GM21360 (cell line): ENCODE results near the gene TTN.
A peak's percentile ranks its signal among the peaks of the same experiment; 100 is the strongest.

Source experiments
- ATAC-seq: cut with Tn5 transposase; IDR thresholded peaks from one replicate; pipeline ENCODE4 v1.9.1; 2021; ENCODE audit warnings: mild to moderate bottlenecking, moderate library complexity; ENCODE audit not compliant: unreplicated experiment

Gene TTN

DNA sequence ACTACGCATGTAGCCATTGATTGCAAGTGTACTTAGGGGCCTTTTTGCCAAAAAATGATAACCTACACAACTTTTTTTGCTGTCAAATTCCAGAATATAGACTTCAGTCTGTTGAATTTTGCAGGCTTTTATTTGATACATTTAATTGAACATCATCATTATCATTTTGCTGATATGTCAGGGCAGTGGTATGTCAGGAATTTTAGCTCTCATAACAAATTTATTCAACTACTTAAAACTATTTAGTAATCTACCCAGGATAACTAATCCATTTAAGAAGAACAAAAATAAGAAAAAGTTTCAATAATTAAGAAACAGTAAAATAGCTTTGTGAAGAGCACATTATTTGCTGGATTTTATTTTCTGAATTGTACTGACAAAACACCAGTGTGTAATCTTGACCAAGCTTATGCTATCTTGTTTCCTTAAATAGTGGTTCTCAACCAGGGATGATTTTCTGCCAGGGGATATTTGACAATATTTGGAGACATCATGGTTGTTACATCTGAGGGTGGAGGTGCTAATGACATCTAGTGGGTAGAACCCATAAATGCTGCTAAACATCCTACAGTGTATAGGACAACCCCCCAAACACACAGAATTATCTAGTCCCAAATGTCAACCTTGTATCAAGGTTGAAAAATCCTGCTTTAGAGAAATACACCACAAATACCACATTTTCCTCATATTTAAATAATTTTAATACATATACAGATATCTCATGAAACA, 12.1 kb upstream of the TTN start:
- ATAC-seq, result peak; percentile 45

DNA sequence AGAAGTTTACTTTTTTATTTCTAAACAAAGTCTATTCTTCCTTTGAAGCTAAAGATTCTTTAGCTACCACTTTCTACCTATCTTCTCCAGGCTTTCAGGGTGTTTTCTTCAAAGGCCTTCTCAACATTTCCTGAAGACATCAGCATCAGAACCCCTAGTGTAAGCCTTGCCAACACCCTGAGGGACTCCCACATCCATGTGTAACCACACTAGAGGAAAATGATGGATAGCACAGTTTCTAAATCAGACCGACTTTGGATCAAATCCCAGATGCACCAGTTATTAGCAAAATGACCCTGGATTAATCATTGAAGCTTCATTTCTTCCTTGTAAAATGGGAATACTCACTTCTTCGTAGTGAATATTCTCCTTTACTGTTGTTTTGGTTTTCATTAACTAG, 4.7 kb upstream of the TTN start:
- no peak for ATAC-seq

DNA sequence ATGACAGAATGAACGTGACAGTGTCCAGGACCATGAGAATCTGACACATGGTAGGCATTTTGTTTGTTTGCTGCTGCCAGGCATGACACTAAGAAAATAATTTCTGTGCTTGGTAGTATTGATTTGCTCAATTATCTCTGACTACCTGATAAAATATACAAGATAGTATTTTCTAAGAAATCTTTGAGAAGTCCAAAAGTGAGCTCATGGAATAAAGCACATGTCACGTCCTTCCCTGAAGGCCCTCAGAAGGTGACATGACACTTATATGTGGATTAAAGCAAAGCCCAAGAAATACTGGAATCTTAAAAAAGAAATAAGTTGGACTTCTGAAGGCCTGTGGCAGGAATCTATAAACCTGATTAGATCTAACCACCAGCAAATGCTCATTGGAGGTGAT, 3.8 kb upstream of the TTN start:
- no peak for ATAC-seq

DNA sequence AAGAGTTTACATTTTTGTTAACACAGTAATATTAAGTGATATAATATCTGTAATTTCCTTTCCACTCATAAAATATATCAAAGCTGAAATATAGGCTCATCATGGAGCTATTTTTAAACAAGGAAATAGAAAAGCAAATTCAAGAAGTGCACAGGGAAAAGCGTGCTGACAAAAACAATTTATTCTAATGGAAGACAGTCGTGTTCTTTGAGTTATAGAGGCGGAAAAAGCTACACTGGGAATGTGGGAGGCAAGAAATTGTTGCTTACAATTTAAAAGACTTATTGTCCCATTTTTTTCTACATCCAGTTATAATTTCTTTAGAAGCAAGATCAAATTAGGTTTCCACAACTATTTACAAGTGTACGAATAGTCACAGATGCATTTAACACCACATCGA, 3.2 kb upstream of the TTN start:
- no peak for ATAC-seq

DNA sequence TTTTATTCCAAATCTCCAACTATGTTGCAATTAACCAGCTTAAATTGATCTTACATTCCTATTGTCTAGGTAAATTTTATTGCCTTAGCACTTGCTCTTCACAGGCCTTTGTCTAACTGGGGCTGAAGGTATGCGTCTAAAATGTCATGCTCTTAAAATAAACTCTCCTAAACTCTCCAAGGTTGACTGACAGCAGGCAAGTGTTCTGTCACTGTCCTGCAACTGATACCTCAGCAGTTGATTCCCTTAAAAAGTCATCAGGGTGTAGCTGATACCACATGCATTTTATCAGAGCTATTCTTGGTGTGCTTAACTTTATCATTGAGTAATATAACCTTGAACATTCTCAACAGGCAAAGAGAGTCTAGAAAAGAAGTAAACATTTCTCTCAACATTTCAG, 680 bp downstream of the TTN start:
- ATAC-seq, result no peak

DNA sequence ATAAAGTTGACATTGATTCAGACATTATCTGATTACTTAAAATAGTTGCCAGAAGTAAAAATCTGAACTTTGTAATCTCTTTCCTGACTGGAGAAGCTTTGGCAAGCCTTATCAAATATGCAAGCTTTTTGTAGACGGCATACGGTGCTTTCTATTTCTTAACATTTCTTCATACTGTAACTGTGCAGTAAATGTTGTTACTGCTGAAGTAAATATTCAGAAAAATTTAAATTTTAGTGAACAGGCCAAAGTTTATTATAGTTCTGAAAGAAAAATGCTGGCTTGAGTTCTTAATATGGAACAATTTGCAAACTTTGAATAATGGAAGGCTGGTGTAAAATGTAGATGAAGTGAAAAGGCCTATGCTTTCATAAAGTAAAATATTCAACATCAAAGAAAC, 1.8 kb downstream of the TTN start:
- ATAC-seq, result no peak

DNA sequence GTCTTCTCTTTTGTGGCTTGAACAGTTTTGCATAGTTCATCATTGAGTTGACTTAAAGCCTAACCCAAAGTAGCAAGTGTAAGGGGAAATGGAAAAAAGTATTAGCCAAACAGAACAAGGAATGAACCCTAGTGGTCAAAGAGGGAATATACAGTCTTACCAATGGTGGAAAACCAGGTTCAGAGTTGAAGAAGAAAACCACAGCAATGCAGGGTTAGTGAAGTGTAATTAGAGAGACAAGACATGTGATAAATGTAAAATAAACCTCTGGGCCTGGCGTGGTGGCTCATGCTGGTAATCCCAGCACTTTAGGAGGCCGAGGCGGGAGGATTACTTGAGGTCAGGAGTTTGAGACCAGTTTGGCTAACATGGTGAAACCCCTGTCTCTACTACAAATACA, 2.4 kb downstream of the TTN start:
- ATAC-seq, result no peak

DNA sequence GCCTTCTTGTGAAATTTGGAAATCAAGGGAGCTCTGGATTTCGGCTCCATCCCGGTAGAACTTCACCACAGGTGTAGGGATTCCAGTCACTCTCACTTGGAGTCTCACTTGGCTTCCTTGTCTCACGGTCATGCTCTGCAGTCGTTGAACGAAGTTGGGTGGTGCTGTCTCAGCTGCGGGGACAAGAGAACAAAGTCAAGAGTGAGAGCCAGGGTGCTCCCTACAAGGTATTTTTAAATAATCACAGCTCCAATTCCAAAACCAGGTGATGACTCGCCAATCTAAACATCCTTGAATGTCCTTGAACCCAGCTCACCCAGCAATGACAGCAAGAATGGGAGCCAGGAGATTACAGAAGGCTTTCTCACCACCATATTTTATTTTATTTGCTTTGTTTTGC, 6.7 kb downstream of the TTN start:
- no peak for ATAC-seq

DNA sequence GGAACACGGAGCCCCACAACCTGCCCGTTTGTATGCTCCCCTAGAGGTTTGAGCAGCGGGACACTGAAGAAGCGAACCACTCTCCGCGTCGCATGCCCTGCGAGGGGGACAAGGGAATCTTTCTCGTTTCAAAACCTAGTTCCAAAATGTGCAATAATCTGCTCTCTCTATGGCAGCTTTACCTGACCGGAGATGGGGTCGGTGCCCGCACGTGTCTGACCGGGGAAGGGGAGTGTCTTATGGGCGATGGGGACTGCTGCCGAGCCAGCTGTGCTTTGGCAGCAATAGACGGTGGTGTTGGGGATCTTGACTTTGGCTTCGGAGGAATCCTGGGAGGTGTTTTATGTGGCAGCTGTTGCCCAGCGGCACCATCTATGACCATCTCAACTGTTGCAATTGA, 7.9 kb downstream of the TTN start:
- no peak for ATAC-seq

DNA sequence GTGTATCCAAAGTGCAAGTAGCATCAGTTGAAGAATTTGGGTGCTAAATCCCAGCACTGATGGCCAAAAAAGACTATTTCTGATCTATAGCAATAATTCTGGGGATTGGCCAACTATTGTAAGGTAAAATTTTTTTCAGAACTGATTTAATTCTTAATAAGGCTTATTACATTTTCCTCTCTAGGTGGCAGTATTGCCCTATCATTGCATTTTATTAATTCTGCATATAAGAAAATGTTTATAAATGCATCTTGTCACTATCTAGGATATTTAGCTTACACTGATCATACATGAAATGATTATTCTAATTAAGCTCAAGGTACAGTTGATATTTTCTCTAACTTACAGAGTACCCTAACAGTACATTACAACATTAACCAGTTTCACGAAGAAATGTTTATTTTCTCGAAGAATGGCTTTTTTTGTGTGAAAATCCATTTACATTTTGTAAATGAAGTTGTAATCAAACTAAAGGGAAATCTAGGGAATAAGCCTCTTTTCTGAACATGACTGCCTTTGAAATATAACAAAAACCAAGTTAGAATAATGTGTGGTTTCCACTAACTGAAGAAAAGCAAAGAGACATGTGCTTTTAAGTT, 11.0 kb downstream of the TTN start:
- ATAC-seq, result no peak

DNA sequence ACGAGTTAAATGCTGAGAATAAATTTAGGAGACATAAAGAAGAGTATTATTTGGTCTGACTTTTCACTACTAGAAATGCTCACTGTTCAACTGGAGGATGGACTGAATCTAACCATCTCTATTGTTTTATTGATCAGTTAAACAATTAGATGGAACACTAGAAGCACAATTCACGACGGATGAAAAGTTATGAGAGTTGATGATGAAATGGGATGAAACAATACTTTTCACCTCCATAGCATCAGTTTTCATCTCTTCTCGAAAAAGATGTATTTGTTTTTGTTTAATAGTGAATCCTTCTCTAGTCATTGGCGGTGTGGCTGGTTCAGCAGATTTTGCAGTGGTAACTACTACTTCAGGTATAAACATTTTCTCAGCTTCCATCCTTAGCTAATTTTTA, 19.3 kb downstream of the TTN start:
- no peak for ATAC-seq

DNA sequence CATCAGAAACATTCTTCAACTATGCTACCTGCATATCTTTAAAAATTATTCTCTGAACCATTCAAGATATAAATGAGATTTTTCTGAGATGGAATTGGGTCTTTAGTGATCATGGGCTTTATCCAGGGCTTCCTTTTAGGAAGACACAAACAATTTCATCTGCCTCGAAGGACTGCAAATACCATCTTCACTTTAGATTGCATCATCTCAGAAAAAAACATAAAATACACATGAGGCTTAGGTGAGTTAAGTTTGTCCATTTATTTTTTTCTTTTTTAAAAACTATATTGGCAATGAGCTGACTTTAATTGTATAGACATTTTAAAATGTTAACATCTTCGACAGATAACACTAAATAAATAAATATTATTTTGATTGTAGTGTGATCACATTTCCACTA, 20.1 kb downstream of the TTN start:
- no peak for ATAC-seq

DNA sequence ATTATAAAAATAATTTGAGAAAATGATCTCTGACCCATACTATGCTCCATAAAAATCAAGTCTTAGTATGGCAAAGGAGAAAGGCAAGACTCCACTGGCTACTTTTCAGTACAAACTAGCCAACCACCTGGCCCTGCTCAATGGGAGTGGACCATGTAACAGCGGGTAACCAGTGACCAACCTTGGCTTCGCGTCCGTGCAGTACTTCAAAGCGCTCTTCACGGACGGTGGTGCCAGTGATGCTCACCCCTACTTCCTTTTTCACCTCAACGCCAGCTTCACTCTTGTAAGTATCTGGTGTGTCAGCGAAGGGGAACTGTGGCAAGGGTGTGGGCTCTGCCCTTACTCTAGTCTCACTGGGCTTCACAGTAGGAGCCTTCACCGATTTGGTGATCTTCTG, 23.3 kb downstream of the TTN start:
- ATAC-seq, result no peak

DNA sequence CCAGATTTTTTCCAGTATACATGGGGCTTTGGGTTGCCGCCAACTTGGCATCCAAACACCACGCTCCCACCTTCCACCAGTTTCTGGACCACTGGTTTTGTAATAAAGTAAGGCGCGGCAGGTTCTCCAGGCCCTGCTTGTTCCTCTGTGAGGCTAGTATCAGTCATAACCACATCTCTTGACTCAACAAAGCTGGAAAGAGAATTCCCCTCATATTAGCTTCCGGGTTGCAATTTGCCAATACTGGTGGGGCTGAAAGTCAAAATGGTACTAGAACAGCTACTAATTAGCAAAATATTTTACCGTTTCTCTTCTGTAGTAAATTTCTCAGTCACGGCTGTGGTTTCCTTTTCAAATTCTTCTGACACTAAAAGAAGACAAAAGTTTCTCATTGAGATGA, 25.0 kb downstream of the TTN start:
- no peak for ATAC-seq

DNA sequence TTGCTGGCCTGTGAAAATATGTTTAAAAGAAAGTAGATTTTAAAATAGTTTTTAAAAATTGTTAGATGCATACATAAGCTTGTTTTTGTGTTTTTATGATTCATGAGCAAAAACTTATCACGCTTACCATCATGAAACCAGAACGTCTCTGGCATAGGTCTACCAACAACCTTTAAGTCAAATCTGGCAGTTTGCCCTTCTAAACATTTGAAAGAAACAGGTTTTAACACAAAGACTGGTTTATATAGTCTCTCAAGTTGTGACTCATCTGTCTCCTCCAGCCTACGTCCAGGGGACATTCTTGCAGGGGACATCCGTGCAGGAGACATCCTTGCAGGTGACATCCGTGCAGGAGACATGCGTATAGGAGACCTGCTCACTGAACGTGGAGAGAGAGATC, 29.6 kb downstream of the TTN start:
- no peak for ATAC-seq

DNA sequence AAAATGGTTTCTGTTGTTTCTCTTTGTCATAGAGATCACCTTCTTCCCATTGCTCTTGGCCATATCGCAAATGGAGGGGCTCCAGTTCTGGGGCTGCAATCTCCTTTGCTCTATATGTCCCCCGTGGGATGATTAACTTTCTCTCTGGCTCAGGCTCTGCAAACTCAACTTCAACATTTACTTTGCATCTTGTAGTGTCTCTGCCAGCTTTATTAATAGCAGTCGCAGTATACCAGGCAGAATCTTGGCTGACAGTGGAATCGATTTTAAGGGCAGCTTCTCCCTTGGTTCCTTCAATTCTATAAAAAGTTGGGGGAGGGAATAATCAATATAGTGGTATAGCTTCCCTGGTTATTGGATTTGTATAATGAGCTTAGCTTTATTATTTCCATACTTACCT, 30.5 kb downstream of the TTN start:
- ATAC-seq, result no peak

DNA sequence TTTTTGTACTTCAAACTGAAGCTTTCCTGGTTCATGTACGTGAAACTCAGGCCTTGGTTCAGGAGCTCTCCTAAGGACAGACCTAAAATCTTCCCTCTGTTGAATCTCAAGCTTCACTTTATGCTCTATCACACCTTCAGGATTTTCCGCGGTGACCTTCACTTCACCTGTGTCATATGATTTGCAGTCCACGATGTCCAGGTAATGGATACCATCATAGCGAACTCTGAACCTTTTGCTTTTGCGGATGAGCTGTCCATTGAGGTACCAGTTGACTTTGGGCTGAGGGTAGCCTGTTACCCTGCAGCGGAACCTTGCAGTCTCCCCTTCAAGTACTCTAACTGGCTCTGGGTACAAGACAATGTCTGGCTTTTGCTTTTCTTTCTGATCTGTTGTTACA, 31.2 kb downstream of the TTN start:
- no peak for ATAC-seq

DNA sequence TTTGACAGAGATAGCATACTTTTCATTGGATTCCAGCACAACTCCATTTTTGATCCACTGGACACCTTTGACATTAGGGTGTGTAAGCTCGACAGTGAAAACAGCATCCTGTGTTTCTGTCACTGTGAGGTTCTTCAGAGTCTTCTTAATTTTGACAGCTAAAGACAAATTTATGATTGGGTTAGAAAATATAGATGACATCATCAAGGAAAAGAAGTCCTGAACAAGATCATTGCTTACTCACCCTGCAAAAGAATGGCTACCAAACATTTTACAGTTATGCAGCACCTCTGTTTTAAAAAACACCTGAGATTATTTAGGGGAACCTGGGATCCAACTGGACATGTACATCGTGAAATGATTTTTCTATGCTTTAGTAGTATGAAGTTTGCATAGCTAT, 36.7 kb downstream of the TTN start:
- no peak for ATAC-seq

DNA sequence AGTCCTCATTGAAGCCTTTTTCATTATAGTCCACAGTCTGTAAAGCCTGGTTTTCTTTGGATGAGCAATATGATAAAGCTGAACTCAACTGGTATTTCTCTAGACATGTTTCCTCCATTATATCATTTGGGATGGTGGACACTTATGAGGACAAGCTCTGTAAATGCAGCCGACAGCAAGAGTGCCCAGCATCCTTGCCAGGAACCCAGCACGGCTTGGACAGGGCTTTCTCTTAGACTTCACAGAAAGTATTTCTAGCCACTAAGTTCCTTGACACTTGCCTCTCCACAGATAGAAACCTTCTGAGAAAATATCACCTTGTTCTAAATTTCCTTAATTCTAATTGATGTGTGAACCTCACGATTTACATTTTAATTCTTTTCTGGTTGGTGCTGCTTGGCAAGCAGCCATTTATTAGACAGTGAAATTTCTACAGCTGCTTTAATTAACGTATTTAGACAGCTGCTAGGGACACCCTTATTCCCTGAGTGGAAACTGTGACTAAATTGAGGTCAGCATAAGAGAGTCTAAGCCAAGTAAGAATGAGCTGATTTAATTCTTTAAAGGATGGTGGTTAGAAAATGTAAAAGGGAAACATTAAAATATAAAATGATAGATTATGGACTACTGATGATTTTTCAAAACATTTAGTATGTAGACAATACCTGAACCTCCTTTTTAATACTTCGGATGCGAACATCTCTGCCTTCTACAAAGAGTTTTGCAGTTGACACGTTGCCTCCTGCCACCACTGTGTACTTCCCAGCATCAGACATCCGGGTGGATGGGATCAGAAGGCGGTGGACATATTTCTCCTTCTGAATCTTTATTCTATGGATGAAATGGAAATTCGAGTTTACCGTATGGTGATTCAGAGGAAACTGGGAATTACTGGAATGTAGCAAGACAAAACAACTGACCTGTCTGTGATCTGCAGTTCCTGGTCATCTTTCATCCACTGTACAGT, 39.8 kb downstream of the TTN start:
- ATAC-seq, result no peak

DNA sequence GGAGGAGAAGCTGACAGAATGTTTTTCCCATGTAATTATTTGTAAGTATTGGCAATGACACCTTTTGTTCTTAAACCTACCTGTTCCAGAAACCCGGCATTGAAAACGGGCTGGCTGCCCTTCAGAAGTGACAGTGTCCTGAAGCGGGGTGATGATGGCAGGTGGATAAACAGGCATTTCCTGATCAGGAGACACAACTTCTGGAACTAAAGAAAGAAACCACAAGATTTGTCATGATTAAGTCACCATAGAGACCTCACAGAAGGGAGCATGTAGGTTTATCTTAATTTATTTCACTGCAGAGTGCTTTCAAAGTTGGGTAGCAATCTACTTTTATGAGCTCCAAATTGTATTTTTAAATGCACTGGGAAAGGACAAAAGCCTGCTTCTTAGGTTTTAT, 43.1 kb downstream of the TTN start:
- no peak for ATAC-seq

DNA sequence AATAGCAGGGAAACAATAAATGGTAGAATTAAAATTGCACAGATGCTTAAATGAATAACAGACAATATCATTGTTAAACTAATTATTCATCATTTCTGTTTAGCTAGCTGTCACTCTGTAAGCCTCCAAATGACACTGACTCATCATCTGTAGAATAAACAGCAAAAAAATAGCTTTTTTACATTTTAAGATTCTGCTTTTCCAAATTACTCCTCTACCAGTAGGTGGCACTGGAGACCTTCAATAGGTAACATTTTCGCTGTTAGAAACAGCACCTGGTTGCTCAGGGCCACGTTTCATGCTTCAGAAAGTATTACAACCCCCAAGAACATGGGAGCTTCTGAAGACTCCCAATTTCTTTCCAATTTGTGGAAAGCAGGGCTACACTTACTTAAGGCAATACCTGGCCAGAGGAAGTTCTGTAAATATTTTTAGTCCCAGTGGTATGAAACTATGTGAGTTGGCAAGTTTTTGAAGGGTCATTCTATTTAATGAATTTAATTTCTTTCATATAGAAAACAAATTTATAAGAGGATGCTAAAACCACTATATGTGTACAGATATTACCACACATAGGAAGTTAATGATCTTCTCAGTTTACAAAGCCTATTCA, 45.4 kb downstream of the TTN start:
- peak; percentile 78 for ATAC-seq

DNA sequence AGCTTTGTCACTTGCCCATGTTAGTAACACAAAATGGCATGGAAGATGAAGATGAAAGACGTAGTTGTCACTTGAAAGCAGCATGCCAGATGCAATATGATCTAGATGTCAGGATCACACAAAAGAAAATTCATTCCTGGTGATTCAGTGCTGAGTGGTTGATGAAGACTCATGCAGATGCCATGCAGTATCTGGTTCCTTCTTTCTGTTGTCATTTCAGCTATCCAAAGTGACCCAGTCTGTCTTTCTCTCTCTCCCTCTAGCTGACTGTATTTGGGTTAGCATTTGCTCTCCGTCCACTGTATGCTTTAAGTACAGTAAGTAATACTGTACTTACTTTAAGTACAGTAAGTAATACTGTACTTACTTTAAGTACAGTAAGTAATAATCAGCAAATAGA, 50.4 kb downstream of the TTN start:
- ATAC-seq, result no peak
